ENCODE data around the gene USP16.
"Not testable (repeated sequence)": the region's sequence is repeated elsewhere in the genome, so short reads cannot be mapped to it uniquely, and the experiment has no call there.

Gene USP16
- total RNA-seq, result 119 to 188 (median 154) reads per million in 4 donors

GRCh38 chr21:29024474-29025327 lies at the start of gene USP16:
TSS of gene USP16 (plus strand) at chr21:29024668. CDS start at chr21:29027914, 3,246 bp downstream.
- DNase-seq, result peak; percentile 85 to 97 (median 89)

GRCh38 chr21:28975397-28975796 lies 49.1 kb upstream of the USP16 start:
- DNase-seq, result no peak

- no peak for DNase-seq
Observed at GRCh38 chr21:28979092-28979491, 45.4 kb upstream of the USP16 start.

- no peak for DNase-seq
Observed at GRCh38 chr21:28982637-28983036, 41.8 kb upstream of the USP16 start.

GRCh38 chr21:28986677-28987076 lies 37.8 kb upstream of the USP16 start:
- no peak for DNase-seq

- not testable (repeated sequence) for DNase-seq
Observed at GRCh38 chr21:28988146-28988545, 36.3 kb upstream of the USP16 start.

GRCh38 chr21:28991861-28992525 lies 32.5 kb upstream of the USP16 start:
- DNase-seq, result peak in 1 of 5 donors; percentile 11

GRCh38 chr21:28992526-28993292 lies 31.8 kb upstream of the USP16 start, which contains the start of gene LTN1:
TSS of gene LTN1 (minus strand) at chr21:28992877. CDS start at chr21:28992805, 72 bp downstream.
- DNase-seq, result peak; percentile 97 to 99 (median 98)

- no peak for DNase-seq
Observed at GRCh38 chr21:28993293-28993629, 31.2 kb upstream of the USP16 start.

GRCh38 chr21:29002442-29003144 lies 21.9 kb upstream of the USP16 start:
- DNase-seq, result peak; percentile 89 to 98 (median 94)

- no peak for DNase-seq
Observed at GRCh38 chr21:29005696-29006095, 18.8 kb upstream of the USP16 start.

GRCh38 chr21:29007135-29007534 lies 17.3 kb upstream of the USP16 start:
- no peak for DNase-seq

GRCh38 chr21:29007810-29008209 lies 16.7 kb upstream of the USP16 start:
- DNase-seq, result no peak

GRCh38 chr21:29008367-29008766 lies 16.1 kb upstream of the USP16 start:
- DNase-seq, result no peak

- DNase-seq, result not testable (repeated sequence)
Observed at GRCh38 chr21:29011236-29011635, 13.2 kb upstream of the USP16 start.

GRCh38 chr21:29017639-29018237 lies 6.7 kb upstream of the USP16 start:
- DNase-seq, result no peak

- DNase-seq, result no peak
Observed at GRCh38 chr21:29018540-29018939, 5.9 kb upstream of the USP16 start.

- peak in 1 of 5 donors; percentile 20 for DNase-seq
Observed at GRCh38 chr21:29022166-29022565, 2.3 kb upstream of the USP16 start.

GRCh38 chr21:29025328-29025713 lies 853 bp downstream of the USP16 start:
- peak in 1 of 5 donors; percentile 19 for DNase-seq

GRCh38 chr21:29029524-29029923 lies 5.1 kb downstream of the USP16 start:
- DNase-seq, result no peak

GRCh38 chr21:29030909-29031308 lies 6.4 kb downstream of the USP16 start:
- no peak for DNase-seq

- no peak for DNase-seq
Observed at GRCh38 chr21:29033301-29033700, 8.8 kb downstream of the USP16 start.
